Measurements from ENCODE around the gene EXO1.

EXO1 gene

GRCh38 chr1:241813768-241814320, 34.2 kb upstream of the EXO1 start:
- no peak overlapping the region for H3K4me3 ChIP-seq (ENCODE audit: low read depth, low read length)
- no peak for TF ChIP-seq CTCF (IDR thresholded peaks at IDR 0.05; ENCODE audit: insufficient read depth, low read depth, low read length, missing control alignments)
- DNase-seq (ENCODE audit: low read depth), result no peak

- no peak overlapping the region for H3K4me3 ChIP-seq (ENCODE audit: low read depth, low read length)
- DNase-seq (ENCODE audit: low read depth), result no peak
- no peak for TF ChIP-seq CTCF (IDR thresholded peaks at IDR 0.05; ENCODE audit: insufficient read depth, low read depth, low read length, missing control alignments)
Observed at GRCh38 chr1:241816008-241816407, 32.0 kb upstream of the EXO1 start.

GRCh38 chr1:241817331-241817792, 30.6 kb upstream of the EXO1 start:
- no peak overlapping the region for H3K4me3 ChIP-seq (ENCODE audit: low read depth, low read length)
- no peak for TF ChIP-seq CTCF (IDR thresholded peaks at IDR 0.05; ENCODE audit: insufficient read depth, low read depth, low read length, missing control alignments)
- no peak for DNase-seq (ENCODE audit: low read depth)

- TF ChIP-seq CTCF (IDR thresholded peaks at IDR 0.05; ENCODE audit: insufficient read depth, low read depth, low read length, missing control alignments), result no peak
- no peak overlapping the region for H3K4me3 ChIP-seq (ENCODE audit: low read depth, low read length)
- no peak for DNase-seq (ENCODE audit: low read depth)
Observed at GRCh38 chr1:241817956-241818612, 29.9 kb upstream of the EXO1 start.

- DNase-seq (ENCODE audit: low read depth), result no peak
- TF ChIP-seq CTCF (IDR thresholded peaks at IDR 0.05; ENCODE audit: insufficient read depth, low read depth, low read length, missing control alignments), result no peak
- H3K4me3 ChIP-seq (ENCODE audit: low read depth, low read length), result no peak overlapping the region
Observed at GRCh38 chr1:241819340-241819866, 28.6 kb upstream of the EXO1 start.

GRCh38 chr1:241821363-241821762, 26.6 kb upstream of the EXO1 start:
- DNase-seq (ENCODE audit: low read depth), result no peak
- no peak overlapping the region for H3K4me3 ChIP-seq (ENCODE audit: low read depth, low read length)
- TF ChIP-seq CTCF (IDR thresholded peaks at IDR 0.05; ENCODE audit: insufficient read depth, low read depth, low read length, missing control alignments), result no peak

All from GM12865 (cell line).